K562 (cell line): Measurements from ENCODE around the gene GEN1. TPM values are rescaled to one million over a fixed set of nuclear protein-coding genes. Genes with fewer than 3 reads are reported as not detected.

ENCODE experiments used
- ATAC-seq: fragments of 200-7000 bp; cut with Tn5 transposase; 3 replicates; pipeline ENCODE4 v1.9.1; 2020; ENCODE audit warnings: moderate library complexity
- BruUV-seq: library from RNA; stranded (reverse); fragments of 400-500 nt; replicated peaks from 2 replicates; lab custom pipeline; 2021; lab: Mats Ljungman, UMichigan
- CTCF ChIA-PET: fragments of 300-600 bp; formaldehyde crosslinking; extraction: SDS; loops from one replicate; lab custom pipeline; 2021; ENCODE audit warnings: low intra/inter-chr PET ratio; lab: Yijun Ruan, JAX
- POLR2A ChIA-PET: fragments of 300-600, 350-650 bp; sonication (Branson Sonifier 250); formaldehyde crosslinking; extraction: SDS; loops from one replicate; lab custom pipeline; 2021; ENCODE audit warnings: antibody characterized with exemption, inconsistent platforms; lab: Yijun Ruan, JAX
- DNase-seq, 4 experiments: peaks; one replicate each; pipeline versions ENCODE4 v3.0.0 to v3.0.0-alpha.2; 2011 to 2018; ENCODE audit warnings: low spot score in 3 of 4, mixed read lengths in 3 of 4; ENCODE audit errors: extremely low read depth in 1 of 4
- FAIRE-seq: peaks from 2 replicates; lab custom pipeline; 2011; peaks lifted over from hg19 to GRCh38; lab: Jason Lieb, UNC
- H2AFZ ChIP-seq: 2 replicates; pipeline ENCODE4 v1.6.0; 2011; ENCODE audit warnings: low read depth, low read length, control low read depth, inconsistent platforms
- H3K27ac ChIP-seq: fragments of 200-600 bp; 3 replicates; pipeline ENCODE4 v1.8.0; 2011; ENCODE audit warnings: low read depth, mild to moderate bottlenecking, control low read depth, inconsistent platforms, low read length, moderate library complexity, mixed read lengths; ENCODE audit errors: extremely low read depth
- H3K27me3 ChIP-seq, 2 experiments: fragments of 300-600 bp in 1 of 2; 2 replicates in 1 of 2; 3 replicates in 1 of 2; pipeline versions ENCODE4 v1.6.0 to v1.8.0; 2011; ENCODE audit warnings: inconsistent platforms in 2 of 2, low read length in 2 of 2, mild to moderate bottlenecking in 1 of 2, mixed read lengths in 1 of 2, moderate library complexity in 1 of 2; ENCODE audit not compliant: control insufficient read depth in 2 of 2, insufficient read depth in 2 of 2
- H3K36me3 ChIP-seq: fragments of 300-600 bp; 3 replicates; pipeline ENCODE4 v1.8.0; 2011; ENCODE audit warnings: mild to moderate bottlenecking, low read length, inconsistent platforms; ENCODE audit not compliant: control insufficient read depth, insufficient read depth
- H3K4me1 ChIP-seq, 2 experiments: fragments of 200-600 bp in 1 of 2; replicated peaks in 1 of 2; 2 replicates in 1 of 2; 3 replicates in 1 of 2; pipeline versions ENCODE4 v1.5.1 to v1.8.0; 2011; ENCODE audit warnings: inconsistent platforms in 2 of 2, low read length in 2 of 2, mild to moderate bottlenecking in 1 of 2, mixed read lengths in 1 of 2, moderate library complexity in 1 of 2; ENCODE audit not compliant: control insufficient read depth in 2 of 2, insufficient read depth in 2 of 2
- H3K4me2 ChIP-seq: 2 replicates; pipeline ENCODE4 v1.6.1; 2011; ENCODE audit warnings: low read length, control low read depth, inconsistent platforms, mixed read lengths; ENCODE audit not compliant: insufficient read depth
- H3K4me3 ChIP-seq: fragments of 200-600 bp; sonication (generic), shearing (Covaris generic); 2 replicates; pipeline ENCODE4 v1.5.1; 2016; ENCODE audit warnings: control low read depth, inconsistent platforms
- H3K79me2 ChIP-seq: fragments of 200-600 bp; 3 replicates; pipeline ENCODE4 v1.8.0; 2011; ENCODE audit warnings: low read length, inconsistent platforms; ENCODE audit not compliant: control insufficient read depth, insufficient read depth
- H3K9ac ChIP-seq, 2 experiments: 2 replicates each; pipeline versions ENCODE4 v1.6.0 to v1.6.1; 2011; ENCODE audit warnings: low read depth in 2 of 2, low read length in 2 of 2, control low read depth in 1 of 2, inconsistent platforms in 1 of 2, mild to moderate bottlenecking in 1 of 2, mixed read lengths in 1 of 2; ENCODE audit not compliant: insufficient read depth in 1 of 2
- H3K9me1 ChIP-seq: one replicate; pipeline ENCODE4 v1.6.0; 2011; ENCODE audit warnings: inconsistent platforms, mild to moderate bottlenecking, low read length, moderate library complexity; ENCODE audit not compliant: control insufficient read depth, insufficient read depth
- H3K9me3 ChIP-seq: replicated peaks from 2 replicates; pipeline ENCODE4 v1.5.1; 2011; ENCODE audit warnings: low read depth, low read length, inconsistent platforms; ENCODE audit not compliant: control insufficient read depth, insufficient read depth
- H4K20me1 ChIP-seq: replicated peaks from 2 replicates; pipeline ENCODE4 v1.6.1; 2011; ENCODE audit warnings: low read length, inconsistent platforms, mixed read lengths; ENCODE audit not compliant: control insufficient read depth, insufficient read depth
- CBX5 ChIP-seq: IDR thresholded peaks from 2 replicates; pipeline ENCODE4 v1.6.1; 2014; ENCODE audit warnings: low read depth, borderline replicate concordance
- ETS2 ChIP-seq: IDR thresholded peaks from 2 replicates; pipeline ENCODE4 v1.6.1; 2016; ENCODE audit warnings: borderline replicate concordance, missing genetic modification characterization, mild to moderate bottlenecking, moderate library complexity, missing compliant biosample characterization; ENCODE audit not compliant: poor library complexity, severe bottlenecking
- HDAC2 ChIP-seq: fragments of 450-650 bp; IDR thresholded peaks from 2 replicates; pipeline ENCODE4 v1.6.1; 2016; ENCODE audit warnings: mild to moderate bottlenecking
- NFIX ChIP-seq: fragments of 250-450 bp; sonication (Bioruptor Pico); IDR thresholded peaks from 2 replicates; pipeline ENCODE4 v1.4.0; 2020; ENCODE audit warnings: low read depth, mild to moderate bottlenecking, moderate library complexity
- NRF1 ChIP-seq, 2 experiments: fragments of 450-650 bp; IDR thresholded peaks in 1 of 2; conservative IDR thresholded peaks in 1 of 2; 2 replicates each; pipeline ENCODE4 v1.6.1; 2014; ENCODE audit warnings: mild to moderate bottlenecking in 2 of 2
- PCBP2 ChIP-seq: fragments of 200-400 bp; formaldehyde crosslinking; IDR thresholded peaks from 2 replicates; pipeline ENCODE4 v1.6.1; 2018; ENCODE audit warnings: low read length, low read depth, mild to moderate bottlenecking, moderate library complexity; ENCODE audit not compliant: poor library complexity, severe bottlenecking
- PHF8 ChIP-seq: fragments of 200-600 bp; sonication (generic); IDR thresholded peaks from 2 replicates; pipeline ENCODE4 v1.6.1; 2012; ENCODE audit warnings: mixed run types, mild to moderate bottlenecking, inconsistent platforms, low read length, moderate library complexity, borderline replicate concordance
- POLR2H ChIP-seq: IDR thresholded peaks from 2 replicates; pipeline ENCODE4 v1.6.1; 2016; ENCODE audit warnings: missing genetic modification characterization, low read depth, mild to moderate bottlenecking, control low read depth, missing compliant biosample characterization, moderate library complexity
- PTBP1 ChIP-seq: fragments of 200-400 bp; formaldehyde crosslinking; IDR thresholded peaks from 2 replicates; pipeline ENCODE4 v1.6.1; 2017; ENCODE audit warnings: low read depth, low read length
- SP1 ChIP-seq: sonication (generic); formaldehyde crosslinking; IDR thresholded peaks from 2 replicates; pipeline ENCODE4 v1.8.1; 2022; ENCODE audit warnings: mild to moderate bottlenecking, missing genetic modification reagents
- SP2 ChIP-seq: IDR thresholded peaks from 2 replicates; pipeline ENCODE4 v1.6.1; 2011; ENCODE audit warnings: mild to moderate bottlenecking, low read depth, low read length, moderate library complexity; ENCODE audit not compliant: poor library complexity, severe bottlenecking; ENCODE audit errors: extremely low read depth
- SRSF7 ChIP-seq: fragments of 200-400 bp; formaldehyde crosslinking; optimal IDR thresholded peaks from 2 replicates; pipeline ENCODE3; 2017; ENCODE audit warnings: mild to moderate bottlenecking, low read depth, low read length
- ZNF57 ChIP-seq: fragments of 450-650 bp; formaldehyde crosslinking; IDR thresholded peaks from 2 replicates; pipeline ENCODE4 v1.4.0; 2020; ENCODE audit warnings: mild to moderate bottlenecking, moderate library complexity
- WGBS: fragments of 100-300 bp; shearing (Covaris generic); methylation state at CpG from one replicate; pipeline ENCODE4 v1.1.6; 2016; ENCODE audit warnings: low coverage, mixed read lengths; ENCODE audit not compliant: insufficient coverage; ENCODE audit errors: missing lambda C conversion rate; 5-methylcytosine and 5-hydroxymethylcytosine counted together
- in situ Hi-C: fragments of 300-500 bp; cut with MboI; formaldehyde crosslinking; loops from 4 replicates; pipeline ENCODE4 v1.15.0; 2018; ENCODE audit warnings: inconsistent platforms, mixed read lengths
- intact Hi-C: fragments of 100-400 bp; cut with micrococcal nuclease; formaldehyde crosslinking; loops from 2 replicates; pipeline ENCODE4 v1.14.2; 2022
- polyA plus RNA-seq, 8 experiments: library from polyadenylated mRNA; depleted of rRNA in 4 of 8; stranded (reverse) in 5 of 8; unstranded in 3 of 8; fragments of >200 nt; fragmentation: Nextera tagmentation in 2 of 8; fragmentation: Illumina TruSeq in 1 of 8; extraction: Ambion mirVana in 2 of 8; extraction: Trizol in 1 of 8; gene quantifications; 2 replicates each; pipeline versions ENCODE4 v1.2.1 to v1.2.3, GENCODE V29; 2011 to 2014; ENCODE audit warnings: inconsistent platforms in 1 of 8, missing spikeins in 1 of 8
- total RNA-seq, 7 experiments: library from RNA; depleted of rRNA in 6 of 7; stranded (reverse); fragments of >200 nt in 6 of 7; fragmentation: Illumina TruSeq in 2 of 7; extraction: Trizol in 2 of 7; gene quantifications; 2 replicates each; pipeline versions ENCODE4 v1.2.1 to v1.2.3, GENCODE V29; 2011 to 2021; ENCODE audit warnings: low replicate concordance in 1 of 7
- TF ChIP-seq, protein P1 (sequence below): fragments of 250-450 bp; sonication (Bioruptor Pico); IDR thresholded peaks from 2 replicates; pipeline ENCODE4 v1.8.0; 2021; ENCODE audit warnings: moderate library complexity, mild to moderate bottlenecking, inconsistent platforms
- TF ChIP-seq, protein P2 (sequence below): fragments of 250-450 bp; sonication (Bioruptor Pico); IDR thresholded peaks from 2 replicates; pipeline ENCODE4 v1.8.0; 2021; ENCODE audit warnings: moderate library complexity, mild to moderate bottlenecking, inconsistent platforms
- TF ChIP-seq, protein P3 (sequence below): fragments of 250-450 bp; sonication (Bioruptor Pico); IDR thresholded peaks from 2 replicates; pipeline ENCODE4 v1.5.1; 2021; ENCODE audit warnings: mild to moderate bottlenecking
- TF ChIP-seq, protein P4 (sequence below): fragments of 250-450 bp; sonication (Bioruptor Pico); IDR thresholded peaks from 2 replicates; pipeline ENCODE4 v1.8.0; 2021; ENCODE audit warnings: mild to moderate bottlenecking, moderate library complexity

The GEN1 gene
- total and polyA plus RNA-seq, 9 of the 15 experiments (the other 6 are each of a cell fraction or from before 2014, with no cell fraction given) = 8.6 to 39.7 (median 24.5) TPM

DNA sequence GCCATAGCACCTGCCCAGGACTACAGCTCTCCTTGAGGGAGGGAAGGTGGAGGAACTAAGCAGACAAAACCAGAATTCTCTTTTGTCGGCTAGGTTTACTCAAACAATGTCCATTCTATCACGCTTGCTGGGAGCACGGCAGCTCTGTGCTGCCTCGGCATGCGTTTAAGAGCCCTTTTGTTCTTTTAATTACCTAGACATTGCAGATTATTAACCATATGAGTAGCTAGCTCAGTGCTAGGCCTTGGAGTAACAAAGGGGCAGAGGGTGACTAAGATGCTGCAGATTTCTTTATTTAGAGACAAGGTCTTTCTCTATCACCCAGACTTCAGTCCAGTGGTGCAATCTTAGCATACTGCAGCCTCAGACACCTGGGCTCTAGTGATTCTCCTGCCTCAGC lies 73.4 kb downstream of the GEN1 start:
- DNase-seq = no peak
- no peak overlapping the region for H3K27ac ChIP-seq
- H3K36me3 ChIP-seq = no peaks in the 10 kb centered on the region
- H3K4me3 ChIP-seq = no peak overlapping the region
- H3K27me3 ChIP-seq = peaks cover 8 to 11% of the 10 kb centered on the region in 2 experiments; a peak in 3 of 5 replicates
- in situ Hi-C loops = no loop called here
- POLR2A ChIA-PET = interaction anchor here (0.6 kb wide), 1 partner anchor 168 kb away, joined by 3 read pairs; no protein-coding TSS in a partner anchor
- no peaks in the 10 kb centered on the region for H4K20me1 ChIP-seq
- no peaks in the 10 kb centered on the region for H3K9me1 ChIP-seq
- CTCF ChIA-PET = no interaction called here
- ATAC-seq = no peak
- no peak overlapping the region for H3K9ac ChIP-seq
- BruUV-seq = no TSS peak
- no peaks in the 10 kb centered on the region for H3K79me2 ChIP-seq
- no peak for FAIRE-seq
- WGBS = 1% methylated on average over 5 of the region's 5 CpGs
- no peak overlapping the region for H3K4me2 ChIP-seq
- no peak overlapping the region for H2AFZ ChIP-seq
- intact Hi-C loops = no loop called here
- H3K9me3 ChIP-seq = no peaks in the 10 kb centered on the region
- H3K4me1 ChIP-seq = peaks cover 0 to 6% of the 10 kb centered on the region in 2 experiments; a peak in 2 of 5 replicates
- TF ChIP-seq, protein P1, sequence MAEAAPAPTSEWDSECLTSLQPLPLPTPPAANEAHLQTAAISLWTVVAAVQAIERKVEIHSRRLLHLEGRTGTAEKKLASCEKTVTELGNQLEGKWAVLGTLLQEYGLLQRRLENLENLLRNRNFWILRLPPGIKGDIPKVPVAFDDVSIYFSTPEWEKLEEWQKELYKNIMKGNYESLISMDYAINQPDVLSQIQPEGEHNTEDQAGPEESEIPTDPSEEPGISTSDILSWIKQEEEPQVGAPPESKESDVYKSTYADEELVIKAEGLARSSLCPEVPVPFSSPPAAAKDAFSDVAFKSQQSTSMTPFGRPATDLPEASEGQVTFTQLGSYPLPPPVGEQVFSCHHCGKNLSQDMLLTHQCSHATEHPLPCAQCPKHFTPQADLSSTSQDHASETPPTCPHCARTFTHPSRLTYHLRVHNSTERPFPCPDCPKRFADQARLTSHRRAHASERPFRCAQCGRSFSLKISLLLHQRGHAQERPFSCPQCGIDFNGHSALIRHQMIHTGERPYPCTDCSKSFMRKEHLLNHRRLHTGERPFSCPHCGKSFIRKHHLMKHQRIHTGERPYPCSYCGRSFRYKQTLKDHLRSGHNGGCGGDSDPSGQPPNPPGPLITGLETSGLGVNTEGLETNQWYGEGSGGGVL = no peak
- TF ChIP-seq CBX5 (no peak), SP2 (no peak), ETS2 (tag) (no peak), SP1 (CRISPR knock-in tag) (no peak), SRSF7 (no peak), POLR2H (no peak), NRF1 (conservative IDR thresholded peaks at IDR 0.05 in 1 of 2, IDR thresholded peaks at IDR 0.05 in 1 of 2) (no peak), PTBP1 (no peak), PHF8 (no peak), HDAC2 (no peak), ZNF57 (CRISPR knock-in tag) (no peak), PCBP2 (no peak), NFIX (no peak)
- TF ChIP-seq, protein P2, sequence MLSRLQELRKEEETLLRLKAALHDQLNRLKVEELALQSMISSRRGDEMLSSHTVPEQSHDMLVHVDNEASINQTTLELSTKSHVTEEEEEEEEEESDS (CRISPR knock-in tag) = no peak
- TF ChIP-seq, protein P3, sequence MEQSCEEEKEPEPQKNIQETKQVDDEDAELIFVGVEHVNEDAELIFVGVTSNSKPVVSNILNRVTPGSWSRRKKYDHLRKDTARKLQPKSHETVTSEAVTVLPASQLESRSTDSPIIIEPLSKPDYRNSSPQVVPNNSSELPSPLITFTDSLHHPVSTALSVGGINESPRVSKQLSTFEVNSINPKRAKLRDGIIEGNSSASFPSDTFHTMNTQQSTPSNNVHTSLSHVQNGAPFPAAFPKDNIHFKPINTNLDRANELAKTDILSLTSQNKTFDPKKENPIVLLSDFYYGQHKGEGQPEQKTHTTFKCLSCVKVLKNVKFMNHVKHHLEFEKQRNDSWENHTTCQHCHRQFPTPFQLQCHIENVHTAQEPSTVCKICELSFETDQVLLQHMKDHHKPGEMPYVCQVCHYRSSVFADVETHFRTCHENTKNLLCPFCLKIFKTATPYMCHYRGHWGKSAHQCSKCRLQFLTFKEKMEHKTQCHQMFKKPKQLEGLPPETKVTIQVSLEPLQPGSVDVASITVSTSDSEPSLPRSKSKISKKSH (CRISPR knock-in tag) = no peak
- TF ChIP-seq, protein P4, sequence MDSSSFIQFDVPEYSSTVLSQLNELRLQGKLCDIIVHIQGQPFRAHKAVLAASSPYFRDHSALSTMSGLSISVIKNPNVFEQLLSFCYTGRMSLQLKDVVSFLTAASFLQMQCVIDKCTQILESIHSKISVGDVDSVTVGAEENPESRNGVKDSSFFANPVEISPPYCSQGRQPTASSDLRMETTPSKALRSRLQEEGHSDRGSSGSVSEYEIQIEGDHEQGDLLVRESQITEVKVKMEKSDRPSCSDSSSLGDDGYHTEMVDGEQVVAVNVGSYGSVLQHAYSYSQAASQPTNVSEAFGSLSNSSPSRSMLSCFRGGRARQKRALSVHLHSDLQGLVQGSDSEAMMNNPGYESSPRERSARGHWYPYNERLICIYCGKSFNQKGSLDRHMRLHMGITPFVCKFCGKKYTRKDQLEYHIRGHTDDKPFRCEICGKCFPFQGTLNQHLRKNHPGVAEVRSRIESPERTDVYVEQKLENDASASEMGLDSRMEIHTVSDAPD = no peak
